ENCODE measurements around the gene GFRA1. TPM values are rescaled to one million over a fixed set of nuclear protein-coding genes. Genes with fewer than 3 reads are reported as not detected.

GFRA1 gene
- total and polyA plus RNA-seq, 2 experiments from 2014 or later = 1.7 to 5.0 TPM

DNA sequence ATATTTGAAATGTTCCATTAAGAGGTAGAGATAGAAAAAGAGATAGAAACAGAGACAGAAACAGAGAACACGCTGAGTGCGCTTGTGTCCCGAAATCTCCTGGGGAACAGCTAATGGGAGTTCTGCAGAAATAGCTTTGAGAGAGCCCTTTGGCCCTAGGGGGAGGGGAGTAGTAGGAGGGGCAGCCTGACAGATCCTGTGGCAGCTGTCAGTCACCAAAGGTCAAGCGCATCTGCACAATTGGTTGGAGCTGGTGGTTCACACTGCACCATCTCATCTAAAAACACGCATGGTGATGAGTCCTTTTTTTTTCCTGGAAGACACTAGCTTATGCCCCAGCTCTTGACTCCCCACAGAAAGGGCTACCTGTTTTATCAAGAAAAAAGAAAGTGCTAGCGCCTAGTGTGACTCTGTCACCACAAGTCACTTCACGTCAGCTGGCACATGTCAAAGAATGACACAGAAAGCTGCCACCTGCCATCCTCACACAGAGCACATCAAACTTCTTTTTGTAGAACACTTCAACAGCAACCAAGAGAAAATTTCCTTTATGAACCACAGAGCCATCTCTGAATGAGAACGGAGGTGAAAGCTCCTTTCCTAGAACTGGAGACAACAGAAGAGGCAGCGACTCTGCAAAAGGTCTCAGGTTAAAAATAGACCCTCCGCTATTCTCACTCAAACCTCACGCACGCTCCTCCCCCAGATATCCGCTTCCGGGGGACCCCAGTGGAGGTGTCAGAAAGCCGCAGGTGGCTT is 125.7 kb downstream of the GFRA1 start:
- TF ChIP-seq, protein P1, sequence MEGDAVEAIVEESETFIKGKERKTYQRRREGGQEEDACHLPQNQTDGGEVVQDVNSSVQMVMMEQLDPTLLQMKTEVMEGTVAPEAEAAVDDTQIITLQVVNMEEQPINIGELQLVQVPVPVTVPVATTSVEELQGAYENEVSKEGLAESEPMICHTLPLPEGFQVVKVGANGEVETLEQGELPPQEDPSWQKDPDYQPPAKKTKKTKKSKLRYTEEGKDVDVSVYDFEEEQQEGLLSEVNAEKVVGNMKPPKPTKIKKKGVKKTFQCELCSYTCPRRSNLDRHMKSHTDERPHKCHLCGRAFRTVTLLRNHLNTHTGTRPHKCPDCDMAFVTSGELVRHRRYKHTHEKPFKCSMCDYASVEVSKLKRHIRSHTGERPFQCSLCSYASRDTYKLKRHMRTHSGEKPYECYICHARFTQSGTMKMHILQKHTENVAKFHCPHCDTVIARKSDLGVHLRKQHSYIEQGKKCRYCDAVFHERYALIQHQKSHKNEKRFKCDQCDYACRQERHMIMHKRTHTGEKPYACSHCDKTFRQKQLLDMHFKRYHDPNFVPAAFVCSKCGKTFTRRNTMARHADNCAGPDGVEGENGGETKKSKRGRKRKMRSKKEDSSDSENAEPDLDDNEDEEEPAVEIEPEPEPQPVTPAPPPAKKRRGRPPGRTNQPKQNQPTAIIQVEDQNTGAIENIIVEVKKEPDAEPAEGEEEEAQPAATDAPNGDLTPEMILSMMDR (IDR thresholded peaks at IDR 0.05; ENCODE audit: low read depth, low read length) = no peak
- peak in 1 of 2 donors; percentile 11 for DNase-seq (ENCODE audit: low read depth in 1 of 2, low spot score in 1 of 2)
- Histone ChIP-seq H3K27me3 (no peaks in the 10 kb centered on the region), H3K4me3 (no peak overlapping the region), H3K9me3 (ENCODE audit: low read depth) (no peaks in the 10 kb centered on the region), H3K36me3 (no peaks in the 10 kb centered on the region), H3K4me1 (ENCODE audit: low read depth) (peaks cover 13% of the 10 kb centered on the region), H3K27ac (no peak overlapping the region)

DNA sequence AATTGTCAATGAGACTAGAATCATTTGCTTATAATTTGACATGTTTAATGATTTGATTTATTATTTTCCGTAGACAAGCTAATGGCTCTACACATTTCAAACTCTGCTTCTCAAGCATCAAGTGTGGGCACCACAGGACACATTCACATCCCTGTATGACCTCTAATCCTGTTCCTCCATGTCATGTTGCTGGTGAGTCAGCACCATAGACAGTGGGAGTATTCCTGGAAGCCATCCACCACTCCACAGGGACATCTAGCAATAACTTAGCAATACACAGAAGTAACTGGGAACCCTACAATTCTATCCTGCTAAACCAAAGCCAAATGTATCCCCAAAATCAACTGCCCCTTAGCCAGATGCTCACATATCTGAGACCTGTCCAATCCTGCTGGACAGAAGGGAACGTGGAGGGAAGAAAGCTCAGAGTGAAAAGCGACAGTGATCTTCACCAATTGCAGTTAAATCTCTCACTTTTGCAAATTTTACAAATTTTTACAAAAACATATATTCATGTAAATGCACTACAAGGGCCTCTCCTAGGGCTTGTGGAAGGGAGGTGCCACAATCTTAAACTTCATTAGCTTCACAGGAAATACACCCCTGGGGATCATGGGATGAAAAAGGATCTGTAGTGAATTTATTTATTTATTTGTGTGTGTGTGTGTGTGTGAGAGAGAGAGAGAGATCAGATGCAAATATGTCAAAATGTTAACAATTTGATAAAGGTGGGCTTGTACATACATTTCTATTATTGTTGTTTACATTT is 126.5 kb downstream of the GFRA1 start:
- TF ChIP-seq, protein P1 (IDR thresholded peaks at IDR 0.05; ENCODE audit: low read depth, low read length) = no peak
- no peak overlapping the region for H3K27ac ChIP-seq
- no peaks in the 10 kb centered on the region for H3K27me3 ChIP-seq
- H3K4me1 ChIP-seq (ENCODE audit: low read depth) = peaks cover 13% of the 10 kb centered on the region
- DNase-seq (ENCODE audit: low read depth in 1 of 2, low spot score in 1 of 2) = peak in 1 of 2 donors; percentile 5
- no peaks in the 10 kb centered on the region for H3K9me3 ChIP-seq (ENCODE audit: low read depth)
- no peaks in the 10 kb centered on the region for H3K36me3 ChIP-seq
- H3K4me3 ChIP-seq = no peak overlapping the region

DNA sequence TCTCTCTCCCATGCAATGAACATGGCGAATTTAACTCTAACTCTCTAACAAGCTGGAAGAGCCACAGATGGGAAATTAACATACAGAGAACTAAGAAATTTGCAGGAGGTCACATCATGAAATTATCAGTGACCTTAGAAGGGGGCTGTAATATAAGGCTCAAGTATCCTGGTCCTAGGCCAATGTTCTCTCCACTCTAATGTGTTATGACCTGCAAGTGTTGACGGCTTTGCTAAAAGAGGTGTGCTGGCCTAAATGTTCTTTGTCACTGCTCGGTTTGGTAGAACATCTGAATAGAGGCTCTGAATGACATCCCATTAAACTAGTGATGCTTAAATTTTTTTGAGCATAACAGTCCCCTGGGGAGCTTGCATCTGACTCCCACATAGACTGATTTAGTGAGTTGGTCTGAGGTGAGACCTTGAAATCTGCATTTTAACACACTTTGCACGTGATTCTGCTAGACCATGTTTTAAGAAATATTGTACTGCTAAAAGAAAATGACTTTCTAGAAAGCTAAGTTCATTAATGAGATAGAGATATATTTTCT is 129.3 kb downstream of the GFRA1 start:
- Histone ChIP-seq H3K36me3 (no peaks in the 10 kb centered on the region), H3K27me3 (no peaks in the 10 kb centered on the region), H3K4me3 (no peak overlapping the region), H3K4me1 (ENCODE audit: low read depth) (peaks cover 21% of the 10 kb centered on the region), H3K27ac (no peak overlapping the region), H3K9me3 (ENCODE audit: low read depth) (no peaks in the 10 kb centered on the region)
- peak in 1 of 2 donors; percentile 42 for DNase-seq (ENCODE audit: low read depth in 1 of 2, low spot score in 1 of 2)
- TF ChIP-seq, protein P1 (IDR thresholded peaks at IDR 0.05; ENCODE audit: low read depth, low read length) = no peak

DNA sequence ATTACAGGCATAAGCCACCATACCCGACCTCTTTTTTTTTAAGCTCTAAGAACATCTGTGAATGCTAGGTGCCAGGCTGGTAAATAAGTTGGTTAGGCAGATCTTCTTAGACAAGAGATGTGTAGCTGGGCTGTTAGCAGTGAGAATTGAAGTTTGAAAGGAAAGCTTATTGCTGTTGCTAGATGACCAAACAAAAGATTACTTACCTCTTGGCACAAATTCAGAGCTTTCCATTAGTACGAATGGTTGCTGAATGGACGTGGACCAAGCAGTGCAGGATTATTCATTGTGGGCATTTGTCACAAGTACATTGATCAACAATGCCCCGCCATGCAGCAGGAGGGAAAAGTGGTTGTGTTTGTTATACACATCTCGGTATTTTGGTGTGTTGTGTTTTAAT is 131.2 kb downstream of the GFRA1 start:
- TF ChIP-seq, protein P1 (IDR thresholded peaks at IDR 0.05; ENCODE audit: low read depth, low read length) = no peak
- H3K4me3 ChIP-seq = no peak overlapping the region
- H3K4me1 ChIP-seq (ENCODE audit: low read depth) = peaks cover 17% of the 10 kb centered on the region
- H3K27ac ChIP-seq = no peak overlapping the region
- no peaks in the 10 kb centered on the region for H3K9me3 ChIP-seq (ENCODE audit: low read depth)
- DNase-seq (ENCODE audit: low read depth in 1 of 2, low spot score in 1 of 2) = no peak
- H3K27me3 ChIP-seq = peaks cover 4% of the 10 kb centered on the region
- H3K36me3 ChIP-seq = no peaks in the 10 kb centered on the region

DNA sequence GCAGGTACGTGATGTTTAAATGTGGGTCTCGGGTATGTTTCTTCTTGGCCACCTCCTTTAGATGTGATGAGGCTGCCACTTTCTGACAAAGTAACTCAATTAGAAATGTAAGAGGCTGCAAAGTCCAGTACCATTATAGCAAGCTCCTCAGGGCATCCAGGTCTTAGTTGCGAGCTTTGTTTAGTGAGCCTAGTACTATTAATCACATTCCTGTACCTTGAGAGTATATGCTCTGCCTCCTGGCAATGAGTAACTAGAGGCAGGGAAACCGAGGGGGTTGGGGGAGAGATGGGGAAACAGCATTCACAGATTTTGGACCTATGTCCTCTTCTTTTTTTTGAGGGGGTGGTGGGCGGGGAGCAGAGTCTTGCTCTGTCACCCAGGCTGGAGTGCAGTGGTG is 131.8 kb downstream of the GFRA1 start:
- TF ChIP-seq, protein P1 (IDR thresholded peaks at IDR 0.05; ENCODE audit: low read depth, low read length) = no peak
- peaks cover 17% of the 10 kb centered on the region for H3K4me1 ChIP-seq (ENCODE audit: low read depth)
- no peak for DNase-seq (ENCODE audit: low read depth in 1 of 2, low spot score in 1 of 2)
- no peak overlapping the region for H3K27ac ChIP-seq
- H3K27me3 ChIP-seq = peaks cover 4% of the 10 kb centered on the region
- no peaks in the 10 kb centered on the region for H3K36me3 ChIP-seq
- H3K4me3 ChIP-seq = no peak overlapping the region
- no peaks in the 10 kb centered on the region for H3K9me3 ChIP-seq (ENCODE audit: low read depth)

Data from cardiac muscle cell (in vitro differentiated cells and primary cell).